H1 (cell line): ENCODE data around the gene PIMREG. TPM values are rescaled to one million over a fixed set of nuclear protein-coding genes. Genes with fewer than 3 reads are reported as not detected.
A peak's percentile ranks its signal among the peaks of the same experiment; 100 is the strongest.

Experiments used
- PHF8 ChIP-seq: fragments of 200-600 bp; sonication (generic); conservative IDR thresholded peaks from 2 replicates; pipeline ENCODE4 v1.7.1; 2012; ENCODE audit warnings: low read depth, mild to moderate bottlenecking, inconsistent platforms, low read length, moderate library complexity
- POLR2AphosphoS5 ChIP-seq: IDR thresholded peaks from 2 replicates; pipeline ENCODE4 v1.6.1; 2011; ENCODE audit warnings: low read depth, low read length
- SAP30 ChIP-seq: fragments of 300-600 bp; sonication (generic); IDR thresholded peaks from 2 replicates; pipeline ENCODE4 v1.7.1; 2012; ENCODE audit warnings: low read length, moderate library complexity, mild to moderate bottlenecking, inconsistent platforms; ENCODE audit not compliant: insufficient read depth, insufficient replicate concordance
- TBP ChIP-seq: IDR thresholded peaks from 2 replicates; pipeline ENCODE4 v1.6.1; 2011; ENCODE audit warnings: low read depth, low read length, improper control_type of control experiment
- YY1 ChIP-seq: IDR thresholded peaks from 2 replicates; pipeline ENCODE4 v1.6.1; 2011; ENCODE audit warnings: low read depth, mild to moderate bottlenecking, low read length
- polyA plus RNA-seq, 7 experiments: library from polyadenylated mRNA; depleted of rRNA in 3 of 7; stranded (reverse) in 5 of 7; unstranded in 2 of 7; fragments of >200 nt in 5 of 7; fragments of 200-250 nt in 2 of 7; gene quantifications; 1 replicate in 5 of 7; 2 replicates in 1 of 7; 4 replicates in 1 of 7; pipeline versions ENCODE4 v1.2.1 to v1.2.3, GENCODE V29; 2011 to 2013; ENCODE audit warnings: missing spikeins in 2 of 7, mixed read lengths in 2 of 7
- total RNA-seq: library from RNA; stranded (reverse); fragmentation: NEBNext Ultra II Directional; extraction: Animal tissue kit (Norgen Biotek cat#: 25700); gene quantifications from 2 replicates; pipeline ENCODE4 v1.2.1, GENCODE V29; 2021
- TF ChIP-seq, protein P1 (sequence below): fragments of 300-600 bp; sonication (generic); IDR thresholded peaks from 2 replicates; pipeline ENCODE4 v1.7.1; 2012; ENCODE audit warnings: low read length, moderate library complexity, mild to moderate bottlenecking, inconsistent platforms; ENCODE audit not compliant: insufficient replicate concordance
- TF ChIP-seq, protein P2 (sequence below): IDR thresholded peaks from 2 replicates; pipeline ENCODE4 v1.6.1; 2012; ENCODE audit warnings: low read length, inconsistent platforms

Gene PIMREG
- total and polyA plus RNA-seq, 2 of the 8 experiments (the other 6 are each of a cell fraction or from before 2014, with no cell fraction given): 133 to 148 TPM

DNA sequence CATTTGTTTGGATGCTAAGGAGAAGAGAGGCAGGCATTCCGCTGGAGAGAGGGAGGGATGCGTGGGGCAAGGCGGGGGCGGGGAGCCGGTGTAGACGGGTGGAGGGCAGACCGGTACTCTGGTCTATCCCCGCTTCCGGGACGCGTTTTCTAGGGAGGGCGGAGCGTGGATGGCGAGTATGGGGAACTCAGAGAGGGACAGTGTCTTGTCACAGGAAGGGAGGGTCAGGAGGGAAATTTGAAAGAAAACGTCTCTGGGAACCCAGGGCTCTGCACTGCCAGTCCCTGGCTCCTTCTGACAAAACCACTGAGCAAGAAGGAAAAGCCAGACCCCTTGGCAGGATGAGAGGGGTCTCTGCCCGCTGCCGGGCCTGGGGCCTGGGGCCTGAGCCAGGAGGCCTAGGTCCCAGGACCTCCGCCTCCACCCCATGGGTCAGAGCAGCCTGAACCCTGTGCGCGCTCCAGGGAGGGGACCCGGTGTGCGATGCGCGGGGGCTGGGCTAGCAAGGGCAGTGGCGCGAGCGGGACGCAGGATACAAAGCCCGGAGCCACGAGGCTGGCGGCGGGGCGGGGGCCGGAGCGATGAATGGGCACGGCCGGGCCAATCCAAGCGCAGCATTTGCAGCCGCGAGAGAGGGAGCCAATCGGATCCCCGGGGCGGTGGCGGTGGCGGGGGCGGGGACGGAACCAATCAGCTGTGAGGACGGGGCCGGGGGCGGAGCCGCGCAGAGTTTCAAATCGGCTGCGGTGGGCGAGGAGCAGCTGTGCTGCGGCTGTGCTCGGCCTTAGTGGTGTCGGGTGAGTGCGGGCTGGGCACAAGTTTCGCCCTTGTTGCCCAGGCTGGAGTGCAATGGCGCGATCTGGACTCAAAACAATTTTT, at the start of gene PIMREG (continued):
- TF ChIP-seq, protein P1, sequence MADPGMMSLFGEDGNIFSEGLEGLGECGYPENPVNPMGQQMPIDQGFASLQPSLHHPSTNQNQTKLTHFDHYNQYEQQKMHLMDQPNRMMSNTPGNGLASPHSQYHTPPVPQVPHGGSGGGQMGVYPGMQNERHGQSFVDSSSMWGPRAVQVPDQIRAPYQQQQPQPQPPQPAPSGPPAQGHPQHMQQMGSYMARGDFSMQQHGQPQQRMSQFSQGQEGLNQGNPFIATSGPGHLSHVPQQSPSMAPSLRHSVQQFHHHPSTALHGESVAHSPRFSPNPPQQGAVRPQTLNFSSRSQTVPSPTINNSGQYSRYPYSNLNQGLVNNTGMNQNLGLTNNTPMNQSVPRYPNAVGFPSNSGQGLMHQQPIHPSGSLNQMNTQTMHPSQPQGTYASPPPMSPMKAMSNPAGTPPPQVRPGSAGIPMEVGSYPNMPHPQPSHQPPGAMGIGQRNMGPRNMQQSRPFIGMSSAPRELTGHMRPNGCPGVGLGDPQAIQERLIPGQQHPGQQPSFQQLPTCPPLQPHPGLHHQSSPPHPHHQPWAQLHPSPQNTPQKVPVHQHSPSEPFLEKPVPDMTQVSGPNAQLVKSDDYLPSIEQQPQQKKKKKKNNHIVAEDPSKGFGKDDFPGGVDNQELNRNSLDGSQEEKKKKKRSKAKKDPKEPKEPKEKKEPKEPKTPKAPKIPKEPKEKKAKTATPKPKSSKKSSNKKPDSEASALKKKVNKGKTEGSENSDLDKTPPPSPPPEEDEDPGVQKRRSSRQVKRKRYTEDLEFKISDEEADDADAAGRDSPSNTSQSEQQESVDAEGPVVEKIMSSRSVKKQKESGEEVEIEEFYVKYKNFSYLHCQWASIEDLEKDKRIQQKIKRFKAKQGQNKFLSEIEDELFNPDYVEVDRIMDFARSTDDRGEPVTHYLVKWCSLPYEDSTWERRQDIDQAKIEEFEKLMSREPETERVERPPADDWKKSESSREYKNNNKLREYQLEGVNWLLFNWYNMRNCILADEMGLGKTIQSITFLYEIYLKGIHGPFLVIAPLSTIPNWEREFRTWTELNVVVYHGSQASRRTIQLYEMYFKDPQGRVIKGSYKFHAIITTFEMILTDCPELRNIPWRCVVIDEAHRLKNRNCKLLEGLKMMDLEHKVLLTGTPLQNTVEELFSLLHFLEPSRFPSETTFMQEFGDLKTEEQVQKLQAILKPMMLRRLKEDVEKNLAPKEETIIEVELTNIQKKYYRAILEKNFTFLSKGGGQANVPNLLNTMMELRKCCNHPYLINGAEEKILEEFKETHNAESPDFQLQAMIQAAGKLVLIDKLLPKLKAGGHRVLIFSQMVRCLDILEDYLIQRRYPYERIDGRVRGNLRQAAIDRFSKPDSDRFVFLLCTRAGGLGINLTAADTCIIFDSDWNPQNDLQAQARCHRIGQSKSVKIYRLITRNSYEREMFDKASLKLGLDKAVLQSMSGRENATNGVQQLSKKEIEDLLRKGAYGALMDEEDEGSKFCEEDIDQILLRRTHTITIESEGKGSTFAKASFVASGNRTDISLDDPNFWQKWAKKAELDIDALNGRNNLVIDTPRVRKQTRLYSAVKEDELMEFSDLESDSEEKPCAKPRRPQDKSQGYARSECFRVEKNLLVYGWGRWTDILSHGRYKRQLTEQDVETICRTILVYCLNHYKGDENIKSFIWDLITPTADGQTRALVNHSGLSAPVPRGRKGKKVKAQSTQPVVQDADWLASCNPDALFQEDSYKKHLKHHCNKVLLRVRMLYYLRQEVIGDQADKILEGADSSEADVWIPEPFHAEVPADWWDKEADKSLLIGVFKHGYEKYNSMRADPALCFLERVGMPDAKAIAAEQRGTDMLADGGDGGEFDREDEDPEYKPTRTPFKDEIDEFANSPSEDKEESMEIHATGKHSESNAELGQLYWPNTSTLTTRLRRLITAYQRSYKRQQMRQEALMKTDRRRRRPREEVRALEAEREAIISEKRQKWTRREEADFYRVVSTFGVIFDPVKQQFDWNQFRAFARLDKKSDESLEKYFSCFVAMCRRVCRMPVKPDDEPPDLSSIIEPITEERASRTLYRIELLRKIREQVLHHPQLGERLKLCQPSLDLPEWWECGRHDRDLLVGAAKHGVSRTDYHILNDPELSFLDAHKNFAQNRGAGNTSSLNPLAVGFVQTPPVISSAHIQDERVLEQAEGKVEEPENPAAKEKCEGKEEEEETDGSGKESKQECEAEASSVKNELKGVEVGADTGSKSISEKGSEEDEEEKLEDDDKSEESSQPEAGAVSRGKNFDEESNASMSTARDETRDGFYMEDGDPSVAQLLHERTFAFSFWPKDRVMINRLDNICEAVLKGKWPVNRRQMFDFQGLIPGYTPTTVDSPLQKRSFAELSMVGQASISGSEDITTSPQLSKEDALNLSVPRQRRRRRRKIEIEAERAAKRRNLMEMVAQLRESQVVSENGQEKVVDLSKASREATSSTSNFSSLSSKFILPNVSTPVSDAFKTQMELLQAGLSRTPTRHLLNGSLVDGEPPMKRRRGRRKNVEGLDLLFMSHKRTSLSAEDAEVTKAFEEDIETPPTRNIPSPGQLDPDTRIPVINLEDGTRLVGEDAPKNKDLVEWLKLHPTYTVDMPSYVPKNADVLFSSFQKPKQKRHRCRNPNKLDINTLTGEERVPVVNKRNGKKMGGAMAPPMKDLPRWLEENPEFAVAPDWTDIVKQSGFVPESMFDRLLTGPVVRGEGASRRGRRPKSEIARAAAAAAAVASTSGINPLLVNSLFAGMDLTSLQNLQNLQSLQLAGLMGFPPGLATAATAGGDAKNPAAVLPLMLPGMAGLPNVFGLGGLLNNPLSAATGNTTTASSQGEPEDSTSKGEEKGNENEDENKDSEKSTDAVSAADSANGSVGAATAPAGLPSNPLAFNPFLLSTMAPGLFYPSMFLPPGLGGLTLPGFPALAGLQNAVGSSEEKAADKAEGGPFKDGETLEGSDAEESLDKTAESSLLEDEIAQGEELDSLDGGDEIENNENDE: no peak
- TF ChIP-seq POLR2AphosphoS5 (peak; percentile 94), SAP30 (peak; percentile 86), TBP (peak; percentile 69), YY1 (0 out of 2 replicates have a peak, but pooled peaks have one; percentile 11), PHF8 (peak; percentile 60)
- TF ChIP-seq, protein P2, sequence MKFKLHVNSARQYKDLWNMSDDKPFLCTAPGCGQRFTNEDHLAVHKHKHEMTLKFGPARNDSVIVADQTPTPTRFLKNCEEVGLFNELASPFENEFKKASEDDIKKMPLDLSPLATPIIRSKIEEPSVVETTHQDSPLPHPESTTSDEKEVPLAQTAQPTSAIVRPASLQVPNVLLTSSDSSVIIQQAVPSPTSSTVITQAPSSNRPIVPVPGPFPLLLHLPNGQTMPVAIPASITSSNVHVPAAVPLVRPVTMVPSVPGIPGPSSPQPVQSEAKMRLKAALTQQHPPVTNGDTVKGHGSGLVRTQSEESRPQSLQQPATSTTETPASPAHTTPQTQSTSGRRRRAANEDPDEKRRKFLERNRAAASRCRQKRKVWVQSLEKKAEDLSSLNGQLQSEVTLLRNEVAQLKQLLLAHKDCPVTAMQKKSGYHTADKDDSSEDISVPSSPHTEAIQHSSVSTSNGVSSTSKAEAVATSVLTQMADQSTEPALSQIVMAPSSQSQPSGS: no peak
